Measurements from ENCODE around the gene TXNRD2.

The TXNRD2 gene

DNA sequence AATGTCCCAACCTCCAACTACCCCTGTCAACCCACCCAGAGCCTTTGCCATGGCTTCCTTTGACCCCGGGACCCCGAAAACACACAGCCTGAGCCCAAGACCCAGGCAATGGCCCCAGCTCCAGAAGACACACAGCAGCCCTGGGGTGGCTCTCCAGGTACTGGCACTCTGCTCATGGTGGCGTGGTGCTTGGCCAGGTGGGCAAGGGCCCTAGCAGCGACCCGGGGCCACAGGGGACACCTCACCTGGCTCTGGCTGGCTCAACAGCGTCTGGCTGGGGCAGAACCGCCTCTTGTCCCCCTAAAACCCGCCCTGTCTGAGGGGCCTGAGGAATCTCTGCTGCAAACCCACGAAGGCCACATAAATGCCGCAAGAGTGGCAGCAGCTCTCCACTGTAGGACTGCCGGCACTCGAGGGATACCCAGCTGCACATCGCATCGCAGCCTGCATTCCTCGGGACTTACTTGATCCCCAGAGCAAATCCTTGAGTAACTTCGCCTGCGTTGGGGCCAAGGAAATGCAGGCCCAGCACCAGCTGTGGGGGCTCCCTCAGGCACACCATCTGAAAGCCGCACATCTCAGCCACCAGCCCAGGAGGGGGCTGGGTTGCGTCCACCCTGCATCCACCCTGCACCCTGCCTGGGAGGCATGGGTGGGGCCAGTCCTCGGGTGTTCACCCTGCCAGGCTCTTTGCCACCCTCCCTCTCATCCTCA, 63.8 kb downstream of the TXNRD2 start:
- no peaks in the 10 kb centered on the region for H3K27me3 Mint-ChIP-seq

DNA sequence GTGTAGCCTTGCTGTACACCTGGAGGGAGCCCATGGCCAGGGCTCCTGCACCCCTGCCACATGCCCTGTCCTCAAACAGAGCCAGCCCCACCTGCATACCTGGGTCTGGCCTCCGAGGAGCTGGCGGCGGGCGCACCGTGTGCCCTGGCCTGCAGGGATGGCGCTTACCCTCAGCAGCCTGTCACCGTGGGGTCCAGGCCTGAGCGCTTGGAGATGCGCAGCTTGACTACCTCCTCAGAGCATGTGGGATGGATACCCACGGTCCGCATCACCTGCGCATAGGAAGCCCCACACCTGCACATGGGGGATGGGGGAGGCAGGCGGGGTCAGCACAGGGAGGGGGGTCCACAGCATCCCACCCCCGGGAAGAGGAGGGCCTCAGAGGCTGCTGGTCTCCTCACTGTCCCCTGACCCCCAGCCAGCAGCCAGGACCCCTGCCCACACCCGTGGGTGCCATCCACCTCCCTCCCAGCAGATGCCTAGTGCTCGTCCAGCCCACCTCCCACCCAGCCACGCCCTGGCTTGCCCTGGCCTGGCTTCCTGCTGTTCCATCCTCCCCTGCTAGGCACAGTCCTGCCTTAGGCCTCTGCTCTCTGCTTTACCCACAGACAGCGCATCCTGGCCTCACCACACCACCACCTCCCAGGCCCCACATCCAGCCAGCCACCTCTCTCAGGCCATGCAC, 64.5 kb downstream of the TXNRD2 start:
- H3K27ac Mint-ChIP-seq (ENCODE audit: low read depth) = no peak overlapping the region
- H3K9me3 Mint-ChIP-seq = no peaks in the 10 kb centered on the region
- ATAC-seq (replicated peaks; ENCODE audit: extremely low read depth, poor library complexity, severe bottlenecking) = no peak
- no peak for DNase-seq (ENCODE audit: low spot score in 2 of 2)
- peaks cover 3% of the 10 kb centered on the region for H3K36me3 Mint-ChIP-seq (ENCODE audit: insufficient read depth)
- no peak overlapping the region for H3K4me3 Mint-ChIP-seq
- no peaks in the 10 kb centered on the region for H3K27me3 Mint-ChIP-seq
- H3K4me1 Mint-ChIP-seq = no peaks in the 10 kb centered on the region

More for the DNA sequence above, 63.8 kb downstream of the TXNRD2 start:
- H3K36me3 Mint-ChIP-seq (ENCODE audit: insufficient read depth) = peaks cover 1% of the 10 kb centered on the region
- H3K4me1 Mint-ChIP-seq = no peaks in the 10 kb centered on the region
- H3K27ac Mint-ChIP-seq (ENCODE audit: low read depth) = no peak overlapping the region
- no peak overlapping the region for H3K4me3 Mint-ChIP-seq
- no peaks in the 10 kb centered on the region for H3K9me3 Mint-ChIP-seq
- ATAC-seq (replicated peaks; ENCODE audit: extremely low read depth, poor library complexity, severe bottlenecking) (no peak), DNase-seq (ENCODE audit: low spot score in 2 of 2) (no peak)

DNA sequence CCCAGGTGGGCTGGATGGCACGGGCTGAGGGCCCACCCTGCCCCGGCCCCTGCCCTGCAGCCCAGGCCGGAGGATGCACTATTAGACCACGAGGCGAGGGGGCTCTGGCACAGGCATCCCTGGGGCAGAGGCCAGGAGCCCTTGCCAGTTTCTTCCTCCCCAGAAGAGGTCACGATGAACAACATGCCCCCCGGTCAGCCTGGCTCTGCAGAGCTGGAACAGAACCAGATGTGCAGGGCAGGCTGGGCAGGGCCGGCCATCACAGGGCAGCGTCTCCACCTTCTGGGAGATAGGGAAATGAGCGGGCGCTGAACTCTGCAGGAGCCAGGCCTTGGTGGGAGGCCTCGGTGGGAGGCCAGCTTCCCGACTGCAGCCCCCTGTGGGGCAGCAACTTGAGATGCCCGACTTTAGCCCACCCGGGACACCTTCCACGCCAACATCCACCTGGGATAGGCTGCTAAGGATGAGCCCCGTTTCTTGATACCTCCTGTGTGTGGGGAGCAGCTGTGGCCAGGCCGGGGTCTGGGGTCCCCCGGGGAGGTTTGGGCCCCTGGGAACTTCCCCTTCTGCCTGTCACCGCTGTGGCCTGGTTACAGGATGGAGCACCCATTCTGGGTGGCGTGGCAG, 65.2 kb downstream of the TXNRD2 start:
- no peak overlapping the region for H3K27ac Mint-ChIP-seq (ENCODE audit: low read depth)
- ATAC-seq (replicated peaks; ENCODE audit: extremely low read depth, poor library complexity, severe bottlenecking) (no peak), DNase-seq (ENCODE audit: low spot score in 2 of 2) (no peak)
- H3K4me1 Mint-ChIP-seq = no peaks in the 10 kb centered on the region
- H3K9me3 Mint-ChIP-seq = no peaks in the 10 kb centered on the region
- no peak overlapping the region for H3K4me3 Mint-ChIP-seq
- peaks cover 3% of the 10 kb centered on the region for H3K36me3 Mint-ChIP-seq (ENCODE audit: insufficient read depth)
- H3K27me3 Mint-ChIP-seq = no peaks in the 10 kb centered on the region

DNA sequence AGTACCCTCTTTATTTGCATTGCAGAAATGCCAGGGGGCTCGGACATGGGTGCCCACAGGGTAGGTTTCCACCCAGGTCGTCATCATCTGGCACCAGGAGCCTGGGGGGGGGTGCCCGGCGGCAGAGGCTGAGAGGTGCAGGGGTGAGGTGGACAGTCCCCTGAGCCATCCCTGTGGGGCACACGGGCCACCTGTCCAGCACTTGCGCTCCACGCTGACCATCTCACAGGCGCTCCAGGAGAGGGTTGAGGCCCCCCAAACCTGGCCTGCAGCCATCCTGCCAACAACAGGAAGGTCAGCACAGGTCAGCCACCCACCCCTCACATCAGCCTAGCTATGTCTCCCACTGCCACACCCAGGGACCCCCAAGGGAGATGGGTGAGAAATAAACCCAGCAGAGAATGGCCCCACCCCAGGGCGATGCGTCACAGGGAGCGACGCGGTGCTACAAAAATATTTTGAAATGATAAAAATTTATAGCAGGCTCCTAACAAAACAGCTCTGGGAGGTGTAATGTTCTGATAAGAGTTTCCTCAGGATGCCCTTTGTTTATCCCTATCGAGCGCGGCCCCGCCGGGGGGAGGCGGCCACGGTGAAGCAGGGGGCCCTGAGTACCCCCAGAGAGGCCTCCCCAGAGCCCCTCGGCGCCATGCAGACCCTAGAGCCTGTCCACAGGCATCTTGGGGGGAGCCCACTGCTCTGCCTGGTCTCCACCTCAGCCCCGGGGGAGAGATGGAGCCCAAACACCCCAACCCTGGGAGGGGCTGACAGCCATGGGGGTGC, 65.9 kb downstream of the TXNRD2 start:
- ATAC-seq (replicated peaks; ENCODE audit: extremely low read depth, poor library complexity, severe bottlenecking) (no peak), DNase-seq (ENCODE audit: low spot score in 2 of 2) (no peak)
- no peaks in the 10 kb centered on the region for H3K4me1 Mint-ChIP-seq
- H3K9me3 Mint-ChIP-seq = no peaks in the 10 kb centered on the region
- peaks cover 3% of the 10 kb centered on the region for H3K36me3 Mint-ChIP-seq (ENCODE audit: insufficient read depth)
- no peak overlapping the region for H3K27ac Mint-ChIP-seq (ENCODE audit: low read depth)
- no peak overlapping the region for H3K4me3 Mint-ChIP-seq
- no peaks in the 10 kb centered on the region for H3K27me3 Mint-ChIP-seq

DNA sequence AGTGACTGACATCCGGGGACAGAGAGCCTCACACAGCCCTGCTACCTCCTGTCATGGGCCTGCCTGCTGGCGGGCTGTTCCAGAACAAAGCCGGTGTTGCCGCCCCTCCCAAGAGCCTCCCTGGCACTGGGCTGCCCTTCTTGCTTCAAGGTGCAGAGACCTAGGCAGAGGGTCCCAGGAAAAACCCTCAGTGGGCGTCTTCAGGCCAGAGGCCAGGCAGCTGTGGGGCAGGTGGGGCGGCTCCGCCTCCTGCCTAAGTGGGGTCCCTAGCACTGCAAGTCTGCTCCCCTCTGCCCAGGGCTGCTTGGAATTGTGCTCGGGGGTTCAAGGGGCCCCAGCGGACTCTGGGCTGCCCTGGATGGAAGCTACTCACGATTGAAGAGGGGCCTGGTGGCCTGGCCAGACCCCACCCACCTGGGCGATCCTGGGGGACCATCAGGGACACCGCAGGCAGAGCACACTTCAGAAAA, 66.5 kb downstream of the TXNRD2 start:
- DNase-seq (ENCODE audit: low spot score in 2 of 2) (no peak), ATAC-seq (replicated peaks; ENCODE audit: extremely low read depth, poor library complexity, severe bottlenecking) (no peak)
- Mint-ChIP-seq H3K4me3 (no peak overlapping the region), H3K27ac (ENCODE audit: low read depth) (no peak overlapping the region), H3K27me3 (no peaks in the 10 kb centered on the region), H3K9me3 (no peaks in the 10 kb centered on the region), H3K36me3 (ENCODE audit: insufficient read depth) (peaks cover 3% of the 10 kb centered on the region), H3K4me1 (no peaks in the 10 kb centered on the region)

DNA sequence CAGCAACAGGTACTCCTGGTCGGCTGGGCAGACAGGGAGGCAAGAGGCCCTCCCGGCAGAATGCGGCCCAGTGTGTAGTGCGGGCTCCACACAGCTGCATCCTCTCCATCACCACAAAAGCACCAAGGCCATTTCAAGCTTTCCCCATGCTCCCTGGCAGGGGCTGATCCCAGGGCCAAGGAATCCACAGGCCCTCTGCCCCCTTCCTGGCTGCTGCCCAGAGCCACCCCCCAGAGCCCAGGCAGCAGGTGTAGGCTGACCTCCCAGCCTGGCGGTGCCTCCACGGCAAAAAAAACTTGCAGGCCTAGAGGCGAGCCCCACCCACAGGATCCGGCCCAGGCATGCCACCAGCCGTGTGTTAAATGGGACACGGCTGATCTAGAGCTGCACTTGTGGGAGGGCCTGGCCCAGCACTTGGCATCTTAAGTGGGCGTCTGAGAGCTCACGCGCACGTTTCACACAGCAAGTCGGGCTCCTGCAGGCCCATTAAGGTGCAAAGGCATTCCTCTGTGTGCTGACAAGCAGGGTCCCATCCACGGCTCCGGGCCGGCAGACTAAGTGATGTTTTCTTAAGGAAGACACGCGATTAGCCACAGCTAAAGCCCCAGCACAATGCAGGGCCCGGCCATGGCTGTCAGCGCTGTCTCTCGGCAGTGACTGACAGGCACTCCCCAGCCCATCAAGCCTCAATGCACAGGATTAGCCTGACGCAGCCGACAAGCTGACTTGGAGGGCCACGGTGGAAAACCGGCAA, 67.1 kb downstream of the TXNRD2 start:
- Mint-ChIP-seq H3K27me3 (no peaks in the 10 kb centered on the region), H3K9me3 (no peaks in the 10 kb centered on the region), H3K27ac (ENCODE audit: low read depth) (no peak overlapping the region), H3K36me3 (ENCODE audit: insufficient read depth) (peaks cover 3% of the 10 kb centered on the region), H3K4me3 (no peak overlapping the region), H3K4me1 (no peaks in the 10 kb centered on the region)
- DNase-seq (ENCODE audit: low spot score in 2 of 2) (no peak), ATAC-seq (replicated peaks; ENCODE audit: extremely low read depth, poor library complexity, severe bottlenecking) (peak; percentile 46)

DNA sequence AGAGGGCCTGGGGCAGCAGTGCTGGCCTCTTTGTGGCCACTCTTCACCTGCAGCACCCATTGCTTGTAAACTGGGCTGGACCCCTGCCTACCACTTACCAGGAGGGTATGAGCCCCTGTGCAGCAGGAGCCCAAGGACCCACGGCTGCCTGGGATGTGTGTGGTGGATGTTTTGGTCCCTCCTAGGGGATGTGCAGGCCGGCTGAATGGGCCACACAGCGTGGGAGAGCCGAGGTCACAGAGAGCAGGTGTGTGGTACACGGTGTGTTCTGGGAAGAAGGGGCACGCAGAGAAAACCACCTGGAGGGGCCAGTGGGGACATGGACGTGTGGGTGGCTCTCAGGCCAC, 67.7 kb downstream of the TXNRD2 start:
- ATAC-seq (replicated peaks; ENCODE audit: extremely low read depth, poor library complexity, severe bottlenecking) (no peak), DNase-seq (ENCODE audit: low spot score in 2 of 2) (no peak)
- Mint-ChIP-seq H3K9me3 (no peaks in the 10 kb centered on the region), H3K4me1 (no peaks in the 10 kb centered on the region), H3K36me3 (ENCODE audit: insufficient read depth) (peaks cover 3% of the 10 kb centered on the region), H3K27me3 (no peaks in the 10 kb centered on the region), H3K27ac (ENCODE audit: low read depth) (no peak overlapping the region), H3K4me3 (no peak overlapping the region)

DNA sequence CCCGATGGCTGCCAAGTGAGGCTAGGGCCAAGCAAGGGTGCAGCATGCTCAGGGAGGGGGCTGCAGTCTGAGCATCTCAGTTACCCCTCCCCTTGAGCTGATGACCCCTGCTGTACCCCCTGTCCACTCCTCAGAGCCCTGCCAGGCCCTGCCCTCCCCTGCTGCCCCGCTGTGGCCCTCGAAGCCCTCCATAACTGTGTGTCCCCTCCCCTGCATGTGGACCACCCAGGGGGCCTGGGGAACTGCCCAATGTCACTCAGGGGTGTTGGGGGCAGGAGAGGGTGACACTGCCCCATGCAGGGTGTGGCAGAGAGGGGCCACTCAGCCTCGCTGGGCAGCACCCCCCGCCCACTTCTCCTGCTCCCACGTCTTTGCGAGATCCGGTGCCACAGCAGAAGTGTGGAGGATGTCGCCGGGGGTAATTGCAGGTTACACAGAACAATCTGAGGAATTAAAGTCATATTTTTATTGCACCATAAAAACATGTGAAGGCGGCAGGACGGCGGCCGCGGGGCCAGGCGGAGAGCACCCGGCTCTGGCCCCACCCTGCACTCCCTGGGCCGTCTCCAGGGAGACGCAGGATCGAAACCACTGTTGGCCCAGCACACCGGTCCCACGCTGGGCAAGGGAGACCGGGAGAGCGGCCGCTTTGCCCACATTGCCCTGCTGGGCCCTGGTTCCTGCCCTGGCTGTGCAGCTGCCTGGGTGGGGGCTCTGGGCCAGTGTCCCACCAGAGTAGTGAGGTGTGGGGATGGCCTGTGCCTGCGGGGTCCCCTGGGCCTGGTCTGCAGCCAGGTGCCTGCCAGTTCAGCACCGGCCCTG, 68.3 kb downstream of the TXNRD2 start:
- Mint-ChIP-seq H3K9me3 (no peaks in the 10 kb centered on the region), H3K27me3 (no peaks in the 10 kb centered on the region), H3K4me1 (no peaks in the 10 kb centered on the region), H3K36me3 (ENCODE audit: insufficient read depth) (peaks cover 3% of the 10 kb centered on the region), H3K27ac (ENCODE audit: low read depth) (no peak overlapping the region), H3K4me3 (no peak overlapping the region)
- ATAC-seq (replicated peaks; ENCODE audit: extremely low read depth, poor library complexity, severe bottlenecking) (no peak), DNase-seq (ENCODE audit: low spot score in 2 of 2) (no peak)

DNA sequence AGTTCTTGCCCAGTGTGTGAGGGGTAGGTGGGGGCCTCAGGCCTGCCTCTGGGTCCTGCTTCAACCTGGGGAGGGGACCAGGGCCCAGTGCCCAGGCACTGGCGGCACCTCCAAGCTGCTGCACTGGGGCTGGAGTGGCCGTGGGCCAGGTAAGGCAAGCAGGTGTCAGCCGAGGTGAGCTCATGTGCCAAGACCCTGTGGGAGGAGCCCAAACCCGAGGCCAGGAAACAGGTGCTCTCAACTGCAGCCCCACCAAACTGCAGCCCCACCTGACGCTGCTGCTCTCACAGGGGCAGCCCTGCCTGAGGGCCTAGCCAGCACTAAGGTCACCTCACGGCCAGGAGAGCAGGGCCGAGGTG, 68.9 kb downstream of the TXNRD2 start:
- no peak overlapping the region for H3K27ac Mint-ChIP-seq (ENCODE audit: low read depth)

DNA sequence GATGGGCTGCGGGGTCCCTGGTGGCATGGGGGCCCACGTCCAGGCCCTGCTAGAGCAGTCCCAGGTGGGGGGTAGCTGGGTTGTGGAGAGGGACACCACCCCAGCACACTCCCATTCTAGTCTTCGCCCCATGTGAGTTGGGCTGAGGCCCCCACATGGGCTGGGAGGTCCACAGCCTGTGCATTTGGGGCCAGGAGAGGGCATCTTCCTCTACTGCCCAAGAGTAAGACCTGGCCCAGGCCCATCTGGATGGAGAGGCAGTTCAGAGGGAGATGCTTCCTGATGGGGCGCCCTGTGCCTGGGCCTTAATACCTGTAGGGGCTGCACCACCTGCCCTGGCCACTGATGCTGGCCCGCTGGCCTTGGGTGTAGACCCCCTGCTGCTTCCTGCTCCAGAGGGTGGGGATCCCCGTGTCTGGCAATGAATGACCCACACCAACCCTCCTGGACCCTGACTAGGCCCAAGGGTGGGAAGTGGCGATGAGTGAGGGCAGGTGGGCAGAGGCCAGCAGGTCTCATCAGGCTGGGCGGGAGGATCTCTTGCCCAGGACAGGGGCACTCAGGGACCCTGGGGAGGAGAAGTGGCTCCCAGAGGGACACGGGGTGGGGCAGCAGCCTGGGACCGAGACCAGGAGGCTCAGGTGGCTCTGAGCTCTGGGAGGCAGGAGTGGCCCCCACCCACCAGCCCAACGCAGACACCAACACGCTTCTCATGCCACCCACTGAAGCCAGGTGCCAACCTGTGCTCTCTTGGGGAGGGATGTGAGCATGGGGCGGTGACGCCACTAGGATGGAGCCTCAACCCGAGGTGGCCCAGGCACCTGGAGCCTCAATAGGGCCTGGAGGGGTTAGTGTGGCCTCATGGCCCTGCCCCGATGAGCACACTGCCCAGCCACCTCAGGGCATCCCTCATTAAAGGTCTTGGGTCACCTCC, 69.5 kb downstream of the TXNRD2 start:
- Mint-ChIP-seq H3K4me1 (no peaks in the 10 kb centered on the region), H3K9me3 (no peaks in the 10 kb centered on the region), H3K27me3 (no peaks in the 10 kb centered on the region), H3K27ac (ENCODE audit: low read depth) (no peak overlapping the region), H3K36me3 (ENCODE audit: insufficient read depth) (peaks cover 2% of the 10 kb centered on the region), H3K4me3 (no peak overlapping the region)
- ATAC-seq (replicated peaks; ENCODE audit: extremely low read depth, poor library complexity, severe bottlenecking) (no peak), DNase-seq (ENCODE audit: low spot score in 2 of 2) (no peak)

More for the DNA sequence above, 68.9 kb downstream of the TXNRD2 start:
- Mint-ChIP-seq H3K4me1 (no peaks in the 10 kb centered on the region), H3K9me3 (no peaks in the 10 kb centered on the region), H3K27me3 (no peaks in the 10 kb centered on the region), H3K36me3 (ENCODE audit: insufficient read depth) (peaks cover 2% of the 10 kb centered on the region), H3K4me3 (no peak overlapping the region)
- DNase-seq (ENCODE audit: low spot score in 2 of 2) (no peak), ATAC-seq (replicated peaks; ENCODE audit: extremely low read depth, poor library complexity, severe bottlenecking) (no peak)

Measured in central memory CD8-positive, alpha-beta T cell (primary cell).